NCI-H2107 treated with DMSO at 0.1 percent for 48 hours (cell line): Measurements from ENCODE around the gene TEKTIP1.

Source experiments
- DNase-seq: peaks from one replicate; lab custom pipeline; 2025; ENCODE audit not compliant: unreplicated experiment; lab: John Stamatoyannopoulos, UW

Gene TEKTIP1

DNA sequence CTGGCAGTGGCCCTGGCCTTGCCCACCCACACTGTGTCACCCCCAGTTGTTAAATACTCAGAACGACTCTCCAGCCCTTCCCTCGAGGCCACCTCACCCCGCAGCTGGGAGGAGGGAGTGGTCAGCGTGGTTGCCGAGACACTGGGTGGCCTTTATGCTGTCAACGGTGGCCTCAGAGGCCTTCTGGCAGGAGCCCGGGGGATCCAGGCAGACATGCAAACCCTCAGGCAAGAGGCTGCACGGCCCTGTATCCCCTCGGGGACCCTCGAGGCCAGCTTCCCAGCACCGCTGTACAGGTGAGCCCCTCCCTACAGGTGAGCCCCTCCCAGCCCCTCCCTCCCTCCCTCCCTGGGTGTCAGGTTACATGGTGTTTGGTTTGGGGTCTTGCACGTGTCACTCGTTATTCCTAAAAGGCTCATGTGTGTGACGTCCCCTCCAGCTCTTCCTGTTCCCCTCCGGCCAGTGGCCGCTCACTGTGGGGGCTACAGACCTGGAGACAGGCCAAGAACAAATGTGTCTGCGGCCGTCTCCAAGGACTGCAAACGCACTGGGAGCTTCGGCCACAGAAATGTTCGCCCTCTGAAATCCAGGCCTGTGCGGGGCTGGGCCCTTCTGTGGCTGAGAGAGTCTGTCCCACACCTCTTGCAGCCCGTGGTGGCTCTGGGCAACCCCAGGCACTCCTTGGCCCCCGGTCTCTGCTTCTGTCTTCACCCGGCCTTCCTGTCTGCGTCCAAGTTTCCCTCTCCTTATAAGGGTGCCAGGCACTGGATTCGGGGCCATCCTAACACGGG, at the start of gene TEKTIP1:
Gene TEKTIP1 (plus strand): TSS at position 210 of the 791 bp plus-strand sequence. CDS start 4 bp downstream, at position 214.
- no peak for DNase-seq

DNA sequence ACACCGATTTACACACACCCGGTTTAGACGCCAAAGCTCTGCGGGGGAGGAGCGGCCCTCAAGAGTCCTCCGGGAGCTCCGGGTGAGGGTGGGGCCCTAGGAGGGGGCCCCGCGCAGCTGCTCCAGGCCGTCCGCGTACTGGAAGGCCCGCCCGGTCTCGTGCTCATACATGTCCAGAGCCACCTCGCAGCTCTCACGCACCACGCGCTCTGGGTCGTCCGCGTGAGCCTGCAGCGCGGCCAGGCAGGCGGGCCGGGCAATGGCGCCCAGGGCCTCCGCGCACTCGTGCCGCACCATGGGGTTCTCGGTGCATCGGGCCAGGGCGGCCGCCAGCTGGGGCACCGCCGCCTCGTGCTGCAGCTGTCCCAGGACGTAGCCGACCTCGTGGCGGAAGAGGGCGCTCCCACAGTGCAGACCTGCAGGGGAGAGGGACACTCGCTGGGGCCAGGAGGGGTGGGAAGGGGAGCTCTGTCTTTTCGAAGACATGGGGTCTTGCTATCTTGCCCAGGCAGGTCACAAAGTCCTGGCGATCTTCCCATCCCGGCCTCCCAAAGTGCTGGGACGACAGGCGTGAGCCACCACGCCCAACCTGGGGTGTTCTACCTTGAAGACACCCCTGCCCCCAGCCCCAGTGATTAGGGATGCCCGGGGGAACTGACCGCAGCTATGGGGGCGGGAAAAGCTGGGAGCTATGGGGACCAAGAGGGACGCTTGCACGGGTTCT, 47.4 kb upstream of the TEKTIP1 start:
- no peak for DNase-seq

DNA sequence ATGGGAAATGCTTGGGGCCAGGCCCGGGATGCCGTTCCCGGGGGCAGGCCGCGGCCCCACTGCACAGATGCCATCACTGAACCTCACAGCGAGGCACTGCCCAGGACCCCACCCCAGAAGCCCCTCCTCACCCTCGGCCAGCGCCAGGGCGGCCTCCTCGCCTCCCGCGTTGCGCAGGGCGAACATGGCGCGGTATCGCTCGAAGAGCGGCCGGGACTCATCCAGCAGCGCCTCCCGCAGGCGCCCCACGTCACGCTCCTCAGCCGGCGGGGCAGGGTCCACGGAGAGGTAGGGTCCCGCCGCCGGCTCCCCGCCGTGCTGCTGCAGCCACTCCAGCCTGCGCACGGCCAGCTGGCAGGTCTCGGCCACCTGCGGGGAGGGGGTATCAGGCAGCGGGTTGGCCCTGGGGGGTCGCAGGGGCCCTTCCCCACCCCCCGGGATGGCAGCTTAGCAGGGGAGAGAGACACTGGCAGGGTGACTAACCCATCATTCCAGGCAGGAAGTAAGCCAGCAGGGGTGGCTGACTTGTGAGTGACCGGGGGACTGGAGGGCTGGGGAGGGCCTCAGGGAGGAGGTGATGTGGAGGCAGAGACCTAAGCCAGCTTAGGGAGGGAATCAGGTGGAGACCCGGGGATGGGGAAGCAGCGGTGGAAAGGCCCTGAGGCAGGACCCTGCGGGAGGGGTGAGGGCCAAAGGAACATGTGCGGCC, 46.7 kb upstream of the TEKTIP1 start:
- DNase-seq, result no peak

DNA sequence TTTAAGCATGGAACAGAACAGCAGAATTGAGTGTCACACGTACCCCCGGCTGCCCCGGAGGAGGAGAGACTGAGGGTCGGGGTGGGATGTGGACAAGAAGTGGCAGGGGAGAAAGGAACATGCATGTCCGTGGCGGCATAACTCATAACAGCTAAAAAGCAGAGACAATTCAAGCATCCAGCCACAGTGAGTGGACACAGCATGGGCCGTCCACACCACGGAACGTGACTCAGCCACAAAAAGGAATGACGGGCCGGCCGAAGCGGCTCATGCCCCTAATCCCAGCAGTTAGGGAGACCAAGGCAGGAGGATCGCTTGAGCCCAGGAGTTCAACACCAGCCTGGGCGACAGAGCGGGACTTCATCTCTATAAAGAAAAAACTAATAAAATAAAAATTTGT, 46.1 kb upstream of the TEKTIP1 start:
- DNase-seq, result no peak

DNA sequence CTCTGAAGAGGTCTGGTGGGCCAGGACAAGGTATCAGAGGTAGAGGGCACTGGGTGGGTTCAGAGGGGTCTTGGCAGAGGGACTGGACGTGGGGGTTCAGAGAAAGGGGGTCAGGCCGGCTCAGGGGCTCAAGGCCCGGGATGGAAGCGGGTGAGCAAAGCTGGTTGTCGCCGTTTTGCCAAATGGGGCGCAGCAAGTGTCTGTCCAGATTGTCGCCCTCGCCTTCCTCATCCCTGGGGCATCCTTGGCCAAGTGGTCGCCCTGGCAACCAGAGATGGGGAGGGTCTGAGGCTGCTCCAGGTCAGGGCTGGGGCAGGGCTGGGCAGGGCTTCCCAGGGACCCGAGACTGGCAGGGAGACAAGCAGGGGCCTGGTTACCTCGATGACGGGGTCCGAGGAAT, 45.3 kb upstream of the TEKTIP1 start:
- no peak for DNase-seq

DNA sequence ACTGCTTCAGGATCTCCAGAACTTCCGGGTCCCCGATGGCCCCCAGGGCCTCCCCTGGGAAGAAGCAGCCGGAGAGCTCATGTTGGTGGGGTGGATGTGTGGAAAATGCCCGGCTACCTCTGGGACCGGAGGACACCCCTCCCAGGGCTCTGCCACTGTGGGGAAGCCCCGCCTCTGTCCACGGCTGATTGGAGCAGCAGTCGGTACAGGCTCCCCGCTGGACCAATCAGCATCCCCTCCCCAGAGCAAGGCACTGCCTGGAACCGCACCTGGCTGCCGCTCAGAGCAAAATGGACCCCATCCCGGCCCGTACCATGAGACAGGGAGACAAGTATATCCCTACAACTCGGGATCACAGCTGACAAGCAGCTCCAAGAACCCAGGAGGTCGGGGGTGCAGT, 44.9 kb upstream of the TEKTIP1 start:
- DNase-seq, result no peak

DNA sequence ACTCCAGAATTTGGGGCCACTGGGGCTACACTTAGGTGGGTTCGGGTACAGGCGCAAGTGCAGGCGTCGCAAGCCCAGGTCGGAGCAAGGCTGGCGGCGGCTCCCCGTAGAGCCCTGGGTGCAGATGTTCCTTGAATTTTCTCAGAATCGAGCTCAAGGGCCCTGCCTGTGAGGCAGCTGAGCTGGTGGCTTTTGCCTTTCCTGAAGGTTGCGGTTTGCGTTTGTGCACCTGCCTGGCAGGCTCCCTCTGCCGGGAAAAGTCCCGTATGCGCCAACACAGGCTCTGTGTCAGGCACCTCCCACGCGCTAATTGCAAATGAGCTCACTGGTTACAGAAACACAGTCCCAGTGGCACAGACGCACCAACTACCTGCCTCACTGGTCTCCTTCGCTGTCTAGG, 44.4 kb upstream of the TEKTIP1 start:
- peak; percentile 62 for DNase-seq

DNA sequence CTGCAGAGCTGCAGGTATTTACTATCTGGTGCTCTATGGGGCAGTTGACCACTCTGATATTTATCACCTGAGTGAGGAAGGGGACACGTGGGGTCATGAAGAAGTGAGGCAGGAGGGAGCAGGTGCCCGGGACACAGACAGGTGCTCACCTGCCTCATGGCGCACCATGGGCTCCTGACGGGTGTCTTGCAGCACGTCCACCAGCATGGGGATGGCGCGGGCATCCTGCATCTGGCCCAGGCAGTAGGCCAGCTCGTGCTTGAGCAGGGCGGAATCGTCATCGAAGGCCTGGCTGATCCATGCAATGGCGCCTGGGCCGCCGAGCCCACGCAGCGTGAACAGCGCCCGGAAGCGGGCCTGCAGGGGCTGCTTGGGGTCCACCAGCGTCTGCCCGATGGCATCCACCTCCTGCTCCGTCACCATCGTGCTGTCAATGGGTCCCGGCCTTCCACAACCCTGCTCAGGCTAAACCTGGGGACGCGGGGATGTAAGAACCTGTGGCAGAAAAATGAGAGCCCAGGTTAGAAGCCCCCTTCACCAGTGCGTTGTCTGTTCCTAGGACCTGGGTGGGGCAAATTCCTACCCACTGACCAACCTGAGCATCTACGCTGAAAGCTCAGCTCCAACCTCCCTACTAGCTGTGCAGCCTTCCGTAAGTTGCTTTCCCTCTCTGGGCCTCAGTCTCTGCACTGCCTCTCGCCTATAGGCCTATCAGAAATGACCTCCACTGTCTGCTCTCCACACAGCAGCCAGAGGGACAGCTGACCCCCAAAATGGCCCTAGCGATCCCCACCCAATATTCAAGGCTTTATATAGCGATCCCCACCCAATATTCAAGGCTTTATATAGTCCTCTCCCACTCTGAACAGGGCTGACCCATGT, 42.3 kb upstream of the TEKTIP1 start:
- DNase-seq, result no peak

DNA sequence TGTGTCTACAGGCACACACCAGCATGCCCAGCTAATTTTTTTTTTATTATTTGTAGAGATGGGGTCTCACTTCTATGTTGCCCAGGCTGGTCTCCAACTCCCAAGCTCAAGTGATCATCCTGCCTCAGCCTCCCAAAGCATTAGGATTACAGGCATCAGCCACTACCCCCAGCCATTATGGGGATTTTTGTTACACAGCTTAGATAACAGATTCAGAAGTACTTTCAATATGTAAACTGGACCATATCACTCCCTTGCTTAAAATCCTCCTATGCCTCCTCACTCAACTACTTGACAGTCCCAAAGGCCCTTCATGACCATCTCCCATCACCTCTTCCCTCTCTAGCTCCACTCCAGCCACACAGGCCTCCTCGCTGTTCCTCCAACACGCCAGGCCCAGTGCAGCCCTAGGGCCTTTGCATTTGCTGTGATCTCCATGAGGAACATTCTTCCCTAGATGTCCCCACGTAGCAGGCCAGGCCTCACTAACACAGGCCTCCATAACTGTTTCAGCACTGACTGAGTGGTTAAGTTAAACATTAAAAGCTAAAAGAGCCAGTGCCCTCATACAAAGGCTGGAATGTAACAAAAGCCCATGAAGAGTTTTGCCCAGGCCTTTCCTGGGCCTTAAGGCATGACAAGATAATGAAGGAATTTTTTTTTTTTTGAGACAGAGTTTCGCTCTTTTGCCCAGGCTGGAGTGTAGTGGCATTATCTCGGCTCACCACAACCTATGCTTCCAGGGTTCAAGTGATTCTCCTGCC, 41.0 kb upstream of the TEKTIP1 start:
- DNase-seq, result no peak

DNA sequence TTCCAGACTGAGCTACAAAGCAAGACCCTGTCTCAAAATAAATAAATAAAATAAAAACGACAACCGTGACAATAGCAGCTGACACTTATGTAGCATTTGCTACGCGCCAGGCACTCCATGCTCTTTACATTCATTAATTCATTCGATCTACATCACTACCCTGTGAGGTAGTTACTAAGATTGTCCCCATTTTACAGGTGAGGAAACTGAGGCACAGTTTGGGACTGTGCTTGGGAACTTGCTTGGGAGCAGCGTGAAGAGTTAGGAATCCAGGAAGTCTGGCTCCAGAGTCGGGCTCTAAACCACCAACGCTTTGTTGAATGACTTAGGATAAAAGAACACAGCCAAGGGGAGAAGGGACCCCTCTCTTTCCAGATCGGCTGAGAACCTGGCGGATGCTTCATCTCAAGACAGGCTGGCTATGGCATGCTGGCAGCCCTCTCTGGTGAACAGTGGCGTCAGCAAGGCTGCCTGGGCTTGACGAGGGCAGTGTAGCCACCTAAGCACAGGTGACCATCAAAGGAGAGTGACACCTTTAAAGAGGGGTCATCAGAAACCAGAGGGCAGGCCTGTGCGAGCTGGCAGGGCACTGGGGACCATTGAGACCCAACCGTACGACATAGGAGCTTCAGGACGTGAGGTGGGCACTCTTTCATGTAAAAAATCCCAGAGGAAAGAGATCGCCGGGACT, 39.1 kb upstream of the TEKTIP1 start:
- no peak for DNase-seq

DNA sequence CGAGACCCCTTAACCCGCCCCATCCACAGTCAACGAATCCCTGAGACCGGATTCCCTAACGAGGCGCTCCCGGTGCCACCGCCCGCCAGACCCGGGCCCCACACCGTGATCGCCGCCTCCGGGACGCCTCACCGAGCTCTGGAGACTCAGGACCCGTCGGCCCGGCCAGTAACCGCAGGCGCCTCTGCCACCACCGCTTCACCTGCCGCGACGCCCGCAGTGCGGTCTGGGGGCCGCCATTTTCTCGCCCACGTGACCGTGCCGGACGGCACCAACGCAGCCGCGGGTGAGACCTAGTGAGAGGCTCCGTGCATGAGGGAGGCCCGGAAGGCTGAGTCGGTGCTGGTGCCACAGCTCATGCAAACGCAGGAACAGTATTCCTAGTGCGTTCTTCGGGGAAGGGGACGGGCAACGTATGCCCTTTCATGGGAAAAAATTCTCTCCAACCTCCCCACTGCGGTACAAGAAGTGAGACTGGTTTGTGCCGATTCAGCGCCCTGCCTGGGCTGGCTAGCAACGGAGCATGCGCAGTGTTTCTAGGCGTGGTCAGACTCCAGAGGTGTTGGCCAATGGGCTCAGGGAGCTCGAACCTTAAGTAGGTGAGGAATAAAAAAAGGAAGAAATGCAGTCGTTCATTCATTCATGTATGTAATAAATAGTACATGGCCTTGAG, 38.4 kb upstream of the TEKTIP1 start, which contains the start of gene DOHH:
Gene DOHH (minus strand): TSS at position 246 of the 673 bp plus-strand sequence. CDS start 3,860 bp downstream, outside the sequence.
- peak; percentile 92 for DNase-seq

DNA sequence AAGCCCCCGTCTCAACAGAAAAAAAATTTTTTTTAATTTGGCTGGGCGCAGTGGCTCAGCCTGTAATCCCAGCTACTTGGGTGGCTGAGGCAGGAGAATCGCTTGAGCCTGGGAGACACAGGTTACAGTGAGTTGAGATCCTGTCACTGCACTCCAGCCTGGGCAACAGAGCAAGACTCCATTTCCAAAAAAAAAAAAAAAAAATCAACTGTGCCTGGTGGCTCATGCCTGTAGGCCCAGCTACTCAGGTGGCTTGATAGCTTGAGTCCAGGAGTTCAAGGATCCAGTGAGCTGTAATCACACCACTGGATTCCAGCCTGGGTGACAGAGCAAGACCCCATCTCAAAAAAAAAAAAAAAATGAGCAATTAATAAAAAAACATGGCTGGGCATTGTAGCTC, 37.2 kb upstream of the TEKTIP1 start:
- no peak for DNase-seq

DNA sequence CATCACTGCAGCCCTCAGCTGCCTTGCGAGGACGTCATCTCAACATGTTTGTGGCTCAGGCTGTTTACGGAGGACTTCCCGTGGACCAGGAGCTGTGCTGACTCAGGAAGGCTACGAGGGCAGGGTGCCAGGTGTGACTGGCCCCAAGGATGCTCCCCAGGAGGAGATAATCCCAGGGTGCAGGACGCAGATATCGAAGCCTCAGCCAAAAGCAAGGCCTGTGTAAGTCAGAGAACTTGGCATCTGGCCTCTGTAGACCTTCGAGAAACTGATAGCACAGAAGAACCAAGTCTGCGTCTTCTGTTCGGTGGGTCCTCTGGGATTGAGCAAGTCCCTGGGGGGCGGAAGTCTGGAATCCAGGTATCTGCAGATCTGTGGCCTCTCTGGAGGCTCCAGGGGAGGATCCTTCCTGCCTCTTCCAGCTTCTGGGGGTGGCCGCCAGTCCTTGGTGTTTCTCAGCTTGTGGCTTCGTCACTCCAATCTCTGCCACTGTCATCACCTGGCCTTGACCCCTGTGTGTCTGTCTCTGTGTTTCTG, 35.9 kb upstream of the TEKTIP1 start:
- no peak for DNase-seq

DNA sequence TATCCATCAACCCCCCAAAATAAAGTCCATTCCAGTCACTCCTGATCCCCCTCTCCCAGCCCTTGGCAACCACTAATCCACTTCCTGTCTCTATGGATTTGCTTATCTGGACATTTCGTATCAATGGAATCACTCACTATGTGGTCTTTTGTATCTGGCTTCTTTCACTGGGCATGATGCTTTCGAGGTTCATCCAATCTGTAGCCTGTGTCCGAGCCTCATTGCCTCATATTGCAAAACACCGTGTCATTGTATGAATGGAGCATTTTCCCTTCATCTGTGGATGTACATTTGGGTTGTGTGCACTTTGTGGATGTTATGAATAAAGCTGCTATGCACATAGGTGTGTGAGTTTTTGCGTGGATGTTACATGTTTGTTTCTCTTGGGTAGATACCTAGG, 34.2 kb upstream of the TEKTIP1 start:
- no peak for DNase-seq

DNA sequence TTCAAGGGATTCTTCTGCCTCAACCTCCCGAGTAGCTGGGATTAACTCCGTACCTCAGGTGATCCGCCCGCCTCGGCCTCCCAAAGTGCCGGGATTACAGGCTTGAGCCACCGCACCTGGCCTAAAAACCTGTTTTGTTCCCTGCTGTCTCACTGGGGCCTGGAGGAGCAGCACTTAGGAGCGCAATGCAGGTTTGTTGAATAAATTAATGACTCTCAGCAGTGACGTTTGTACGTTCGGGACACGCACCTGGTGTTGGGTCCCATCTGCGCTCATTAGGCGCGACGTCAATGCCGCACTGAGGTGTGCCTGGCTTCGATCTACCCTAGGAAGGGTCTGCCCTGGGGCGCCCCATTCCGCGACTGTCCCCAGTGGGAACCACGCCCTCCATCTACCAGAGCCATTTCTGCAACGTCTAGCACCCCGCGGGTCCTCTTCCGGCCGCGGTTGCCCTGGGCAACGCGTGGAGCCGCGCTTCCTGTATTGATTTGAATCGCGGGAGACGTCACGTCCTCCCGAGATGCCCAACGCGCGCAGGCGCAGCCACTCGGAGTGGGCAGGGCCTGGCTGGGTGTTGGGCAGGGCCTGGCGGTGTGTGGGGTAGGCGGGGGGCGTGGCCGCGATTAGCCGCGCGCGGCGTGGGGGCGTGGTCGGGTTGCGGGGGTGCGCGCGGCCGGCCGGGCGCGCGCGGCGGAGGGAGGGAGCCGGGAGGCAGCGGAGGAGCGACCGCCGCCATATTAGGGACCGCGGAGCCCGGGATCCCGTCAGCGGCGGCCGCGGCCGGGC, 33.2 kb upstream of the TEKTIP1 start, which contains the start of gene FZR1:
Gene FZR1 (plus strand): TSS at position 714 of the 786 bp plus-strand sequence. CDS start 16,679 bp downstream, outside the sequence.
- peak; percentile 94 for DNase-seq

DNA sequence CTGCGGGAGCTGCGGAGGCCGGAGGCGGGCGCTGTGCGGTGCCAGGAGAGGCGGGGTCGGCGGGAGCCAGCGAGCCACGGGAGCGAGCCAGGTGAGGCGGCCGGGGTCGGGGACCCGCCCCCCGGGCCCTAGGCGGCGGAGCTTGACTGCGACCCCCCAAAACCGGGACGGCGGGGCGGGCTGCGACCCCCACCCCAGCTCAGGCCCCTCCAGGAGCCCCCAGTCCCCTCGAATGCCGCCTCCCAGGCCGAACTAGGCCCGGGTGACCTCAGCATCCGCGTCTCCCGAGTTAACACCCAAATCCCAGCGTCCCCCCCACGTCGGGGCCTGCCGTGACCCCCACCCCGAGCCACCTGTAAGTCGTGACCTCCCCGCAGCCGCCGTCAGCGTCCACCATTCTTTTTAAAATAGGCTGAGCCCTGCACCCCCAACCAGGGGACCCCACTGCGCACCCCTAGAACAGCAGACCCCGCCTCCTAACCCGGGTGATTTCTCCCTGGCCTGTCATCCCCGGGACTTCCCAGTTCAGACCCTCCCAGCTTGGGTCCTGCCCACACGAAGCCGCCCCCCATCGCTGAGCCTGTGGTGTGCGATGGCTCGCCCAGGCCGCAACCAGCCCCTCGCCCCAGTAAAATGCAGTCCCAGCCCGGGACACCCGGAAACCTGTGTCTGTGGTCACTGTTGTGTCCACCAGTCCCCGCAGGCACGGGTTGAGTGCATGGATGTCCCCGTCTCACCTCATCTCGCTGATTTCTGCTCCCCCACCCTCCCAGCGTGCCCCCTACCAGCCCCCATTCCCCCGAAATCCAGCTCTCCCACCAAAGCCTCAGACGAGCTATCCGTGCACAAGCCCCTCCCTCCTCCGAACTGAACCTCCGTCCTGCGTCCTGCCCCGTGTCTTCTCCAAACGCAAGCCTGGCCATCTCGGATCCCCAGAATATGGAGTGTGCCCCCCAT, 32.3 kb upstream of the TEKTIP1 start:
- DNase-seq, result no peak
